ENCODE results near the gene TTC7B.
"Not testable (repeated sequence)": the region's sequence is repeated elsewhere in the genome, so short reads cannot be mapped to it uniquely, and the experiment has no call there.

The TTC7B gene

DNA sequence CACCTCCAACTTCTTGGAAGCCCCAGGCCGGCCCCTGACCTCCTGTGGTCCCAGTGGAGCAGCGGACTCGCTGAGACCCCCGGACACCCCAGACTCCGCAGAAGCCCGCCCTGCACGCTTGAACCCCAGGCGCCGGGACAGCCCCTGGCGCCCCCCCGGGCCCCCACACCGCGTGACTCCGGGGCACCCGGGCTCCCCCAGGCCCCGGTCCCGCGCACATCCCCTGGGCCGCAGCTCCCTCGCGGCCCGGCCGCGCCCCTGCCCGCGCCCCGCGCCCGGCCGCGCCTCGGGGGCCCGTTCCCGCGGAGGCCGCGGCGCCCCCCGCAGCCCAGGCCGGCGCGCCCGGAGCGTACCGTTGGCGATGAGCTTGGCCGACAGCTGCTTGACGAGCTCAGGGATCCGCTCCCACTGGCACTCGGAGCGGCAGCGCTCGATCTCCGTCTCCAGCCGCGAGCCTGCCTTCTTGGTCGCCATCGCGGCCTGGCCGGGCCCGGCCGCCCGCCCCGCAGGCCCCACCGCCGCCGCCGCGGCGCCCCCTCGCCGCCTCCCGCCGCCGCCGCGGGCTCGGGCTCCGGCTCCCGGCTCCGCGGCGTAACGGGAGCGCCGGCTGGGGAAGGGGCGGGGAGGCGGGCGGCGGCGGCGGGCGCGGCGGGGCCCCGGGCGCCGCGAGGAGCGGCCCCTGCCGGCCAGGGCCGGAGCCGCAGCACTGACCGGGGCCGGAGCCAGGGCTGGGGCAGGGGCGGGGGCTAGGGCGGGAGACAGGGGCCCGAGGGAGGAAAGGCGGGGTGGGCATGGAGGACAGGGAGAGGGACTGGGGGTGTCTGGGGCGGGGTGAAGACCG, at the start of gene TTC7B:
Gene TTC7B (minus strand): TSS at position 609 of the 841 bp plus-strand sequence. CDS start 135 bp downstream, at position 474.
- Histone ChIP-seq H3K9me3 (ENCODE audit: control insufficient read depth, low read depth, low read length) (no peaks in the 10 kb centered on the region), H3K27ac (ENCODE audit: low read length) (no peak within 1 kb of the TSS), H3K9ac (ENCODE audit: low read length) (no peak within 1 kb of the TSS), H3K4me1 (ENCODE audit: control insufficient read depth, low read depth, low read length) (peaks cover 7% of the 10 kb centered on the region), H3K36me3 (ENCODE audit: control insufficient read depth, low read depth, low read length) (no peaks in the 10 kb centered on the region), H3K4me3 (ENCODE audit: low read length) (peak within 1 kb of the TSS; percentile 69), H3K27me3 (ENCODE audit: control insufficient read depth, insufficient read depth, low read length) (peaks cover 19% of the 10 kb centered on the region)

GRCh38 chr14:90864741-90865140, 48.5 kb upstream of the TTC7B start:
- H3K36me3 ChIP-seq (ENCODE audit: control insufficient read depth, low read depth, low read length): no peaks in the 10 kb centered on the region
- no peak overlapping the region for H3K9ac ChIP-seq (ENCODE audit: low read length)
- no peaks in the 10 kb centered on the region for H3K27me3 ChIP-seq (ENCODE audit: control insufficient read depth, insufficient read depth, low read length)
- H3K27ac ChIP-seq (ENCODE audit: low read length): no peak overlapping the region
- no peak overlapping the region for H3K4me3 ChIP-seq (ENCODE audit: low read length)
- peaks cover 4% of the 10 kb centered on the region for H3K4me1 ChIP-seq (ENCODE audit: control insufficient read depth, low read depth, low read length)
- H3K9me3 ChIP-seq (ENCODE audit: control insufficient read depth, low read depth, low read length): no peaks in the 10 kb centered on the region

DNA sequence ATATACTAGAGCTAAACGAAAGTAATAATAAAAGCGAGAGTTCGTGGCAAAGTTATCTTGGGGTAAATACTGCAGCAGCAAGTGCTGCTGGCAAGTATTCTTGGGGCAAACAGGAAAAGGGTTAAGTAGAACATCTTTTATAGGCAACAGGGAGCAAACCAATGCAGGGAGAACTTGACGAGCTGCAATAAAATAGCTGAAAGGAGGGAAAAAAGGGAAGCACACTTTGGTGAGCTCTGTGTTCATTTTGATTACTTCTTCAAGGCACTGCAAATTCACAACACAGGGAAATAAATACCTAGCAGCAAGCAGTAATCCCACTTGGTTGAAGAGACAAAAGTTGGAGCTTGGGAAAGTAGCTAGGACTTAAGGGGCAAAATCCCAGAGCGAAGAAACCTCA, 42.3 kb upstream of the TTC7B start:
- Histone ChIP-seq H3K9me3 (ENCODE audit: control insufficient read depth, low read depth, low read length) (no peaks in the 10 kb centered on the region), H3K4me3 (ENCODE audit: low read length) (no peak overlapping the region), H3K27me3 (ENCODE audit: control insufficient read depth, insufficient read depth, low read length) (no peaks in the 10 kb centered on the region), H3K9ac (ENCODE audit: low read length) (no peak overlapping the region), H3K4me1 (ENCODE audit: control insufficient read depth, low read depth, low read length) (no peaks in the 10 kb centered on the region), H3K27ac (ENCODE audit: low read length) (no peak overlapping the region), H3K36me3 (ENCODE audit: control insufficient read depth, low read depth, low read length) (no peaks in the 10 kb centered on the region)

DNA sequence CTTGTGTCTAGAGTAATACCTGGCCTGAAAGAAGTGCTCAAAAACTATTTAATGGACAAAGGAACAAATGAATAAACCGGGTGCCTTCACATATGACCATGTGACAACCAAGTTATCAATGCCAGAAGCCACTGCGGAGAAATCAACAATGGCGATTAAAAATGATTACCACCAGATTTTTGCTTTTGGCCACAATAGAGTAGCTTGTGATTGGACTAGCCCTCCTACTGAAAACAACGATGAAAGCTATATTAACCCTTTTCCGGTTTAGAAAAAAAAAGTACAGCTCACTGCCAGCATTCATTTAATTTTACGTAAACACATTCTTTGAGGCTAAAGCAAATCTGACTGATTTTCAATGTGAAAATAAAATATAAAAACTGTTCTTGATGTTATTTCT, 41.6 kb upstream of the TTC7B start:
- no peaks in the 10 kb centered on the region for H3K36me3 ChIP-seq (ENCODE audit: control insufficient read depth, low read depth, low read length)
- no peaks in the 10 kb centered on the region for H3K9me3 ChIP-seq (ENCODE audit: control insufficient read depth, low read depth, low read length)
- H3K27me3 ChIP-seq (ENCODE audit: control insufficient read depth, insufficient read depth, low read length): no peaks in the 10 kb centered on the region
- no peak overlapping the region for H3K9ac ChIP-seq (ENCODE audit: low read length)
- no peak overlapping the region for H3K27ac ChIP-seq (ENCODE audit: low read length)
- no peaks in the 10 kb centered on the region for H3K4me1 ChIP-seq (ENCODE audit: control insufficient read depth, low read depth, low read length)
- no peak overlapping the region for H3K4me3 ChIP-seq (ENCODE audit: low read length)

DNA sequence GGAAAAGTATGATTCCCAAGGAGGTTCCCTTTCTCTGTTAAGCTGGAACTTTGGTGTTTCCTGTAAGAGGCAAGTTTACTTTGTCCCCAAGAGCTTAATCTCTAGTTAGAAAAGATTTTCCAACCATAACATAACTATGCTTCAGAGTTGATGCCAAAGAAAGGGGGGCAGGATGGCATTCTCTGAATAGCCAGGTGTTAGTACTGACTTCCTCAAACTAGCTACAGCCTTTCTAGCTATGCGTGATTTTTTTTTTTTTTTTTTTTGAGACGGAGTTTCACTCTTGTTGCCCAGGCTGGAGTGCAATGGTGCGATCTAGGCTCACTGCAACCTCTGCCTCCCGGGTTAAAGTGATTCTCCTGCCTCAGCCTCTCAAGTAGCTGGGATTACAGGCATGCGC, 39.9 kb upstream of the TTC7B start:
- H3K4me3 ChIP-seq (ENCODE audit: low read length); H3K4me1 ChIP-seq (ENCODE audit: control insufficient read depth, low read depth, low read length); H3K27me3 ChIP-seq (ENCODE audit: control insufficient read depth, insufficient read depth, low read length); H3K36me3 ChIP-seq (ENCODE audit: control insufficient read depth, low read depth, low read length); H3K9ac ChIP-seq (ENCODE audit: low read length); H3K27ac ChIP-seq (ENCODE audit: low read length); H3K9me3 ChIP-seq (ENCODE audit: control insufficient read depth, low read depth, low read length): not testable (repeated sequence)

- Histone ChIP-seq H3K27me3 (ENCODE audit: control insufficient read depth, insufficient read depth, low read length) (no peaks in the 10 kb centered on the region), H3K36me3 (ENCODE audit: control insufficient read depth, low read depth, low read length) (no peaks in the 10 kb centered on the region), H3K4me1 (ENCODE audit: control insufficient read depth, low read depth, low read length) (peaks cover 6% of the 10 kb centered on the region), H3K9me3 (ENCODE audit: control insufficient read depth, low read depth, low read length) (no peaks in the 10 kb centered on the region), H3K9ac (ENCODE audit: low read length) (no peak overlapping the region), H3K4me3 (ENCODE audit: low read length) (no peak overlapping the region), H3K27ac (ENCODE audit: low read length) (no peak overlapping the region)
Observed at GRCh38 chr14:90853116-90853515, 36.9 kb upstream of the TTC7B start.

- Histone ChIP-seq H3K9me3 (ENCODE audit: control insufficient read depth, low read depth, low read length) (no peaks in the 10 kb centered on the region), H3K36me3 (ENCODE audit: control insufficient read depth, low read depth, low read length) (no peaks in the 10 kb centered on the region), H3K4me3 (ENCODE audit: low read length) (no peak overlapping the region), H3K4me1 (ENCODE audit: control insufficient read depth, low read depth, low read length) (peaks cover 6% of the 10 kb centered on the region), H3K9ac (ENCODE audit: low read length) (no peak overlapping the region), H3K27me3 (ENCODE audit: control insufficient read depth, insufficient read depth, low read length) (no peaks in the 10 kb centered on the region), H3K27ac (ENCODE audit: low read length) (no peak overlapping the region)
Observed at GRCh38 chr14:90851327-90852036, 35.3 kb upstream of the TTC7B start.

GRCh38 chr14:90850487-90850886, 34.3 kb upstream of the TTC7B start:
- no peaks in the 10 kb centered on the region for H3K36me3 ChIP-seq (ENCODE audit: control insufficient read depth, low read depth, low read length)
- no peak overlapping the region for H3K27ac ChIP-seq (ENCODE audit: low read length)
- no peak overlapping the region for H3K9ac ChIP-seq (ENCODE audit: low read length)

DNA sequence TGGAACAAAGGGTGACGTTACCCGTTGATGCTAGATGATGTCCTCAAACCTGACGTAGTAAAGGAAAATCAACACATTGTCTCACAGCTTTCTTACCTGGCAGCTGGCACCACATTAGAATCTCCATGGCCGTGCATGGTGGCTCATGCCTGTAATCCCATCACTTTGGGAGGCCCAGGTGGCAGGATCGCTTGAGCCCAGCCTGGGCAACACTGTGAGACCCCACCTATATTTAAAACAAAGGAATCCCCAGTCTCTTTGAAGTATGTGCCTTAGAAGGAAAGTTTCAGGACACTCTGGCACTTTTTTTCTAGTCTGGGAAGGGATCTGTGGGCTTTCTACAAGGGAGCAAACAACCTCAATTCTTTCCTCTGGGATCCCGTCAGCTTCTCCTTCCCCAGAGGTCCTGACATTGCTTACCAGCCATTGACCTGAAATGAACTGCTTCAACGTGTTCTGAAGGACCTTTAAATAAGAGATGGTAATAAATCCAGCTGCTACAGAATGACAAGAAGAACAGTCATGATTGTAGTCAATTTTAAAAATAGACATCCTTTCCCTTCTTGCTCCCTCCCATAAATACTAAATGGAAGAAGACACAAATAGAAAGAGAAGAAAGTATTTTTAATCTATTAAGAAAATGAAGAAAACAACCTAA, 33.7 kb upstream of the TTC7B start:
- Histone ChIP-seq H3K27me3 (ENCODE audit: control insufficient read depth, insufficient read depth, low read length) (no peaks in the 10 kb centered on the region), H3K36me3 (ENCODE audit: control insufficient read depth, low read depth, low read length) (no peaks in the 10 kb centered on the region), H3K9me3 (ENCODE audit: control insufficient read depth, low read depth, low read length) (no peaks in the 10 kb centered on the region), H3K4me3 (ENCODE audit: low read length) (no peak overlapping the region), H3K27ac (ENCODE audit: low read length) (no peak overlapping the region), H3K9ac (ENCODE audit: low read length) (no peak overlapping the region), H3K4me1 (ENCODE audit: control insufficient read depth, low read depth, low read length) (peaks cover 6% of the 10 kb centered on the region)

More at GRCh38 chr14:90850487-90850886, 34.3 kb upstream of the TTC7B start:
- no peaks in the 10 kb centered on the region for H3K9me3 ChIP-seq (ENCODE audit: control insufficient read depth, low read depth, low read length)
- H3K27me3 ChIP-seq (ENCODE audit: control insufficient read depth, insufficient read depth, low read length): no peaks in the 10 kb centered on the region
- peaks cover 6% of the 10 kb centered on the region for H3K4me1 ChIP-seq (ENCODE audit: control insufficient read depth, low read depth, low read length)
- no peak overlapping the region for H3K4me3 ChIP-seq (ENCODE audit: low read length)

DNA sequence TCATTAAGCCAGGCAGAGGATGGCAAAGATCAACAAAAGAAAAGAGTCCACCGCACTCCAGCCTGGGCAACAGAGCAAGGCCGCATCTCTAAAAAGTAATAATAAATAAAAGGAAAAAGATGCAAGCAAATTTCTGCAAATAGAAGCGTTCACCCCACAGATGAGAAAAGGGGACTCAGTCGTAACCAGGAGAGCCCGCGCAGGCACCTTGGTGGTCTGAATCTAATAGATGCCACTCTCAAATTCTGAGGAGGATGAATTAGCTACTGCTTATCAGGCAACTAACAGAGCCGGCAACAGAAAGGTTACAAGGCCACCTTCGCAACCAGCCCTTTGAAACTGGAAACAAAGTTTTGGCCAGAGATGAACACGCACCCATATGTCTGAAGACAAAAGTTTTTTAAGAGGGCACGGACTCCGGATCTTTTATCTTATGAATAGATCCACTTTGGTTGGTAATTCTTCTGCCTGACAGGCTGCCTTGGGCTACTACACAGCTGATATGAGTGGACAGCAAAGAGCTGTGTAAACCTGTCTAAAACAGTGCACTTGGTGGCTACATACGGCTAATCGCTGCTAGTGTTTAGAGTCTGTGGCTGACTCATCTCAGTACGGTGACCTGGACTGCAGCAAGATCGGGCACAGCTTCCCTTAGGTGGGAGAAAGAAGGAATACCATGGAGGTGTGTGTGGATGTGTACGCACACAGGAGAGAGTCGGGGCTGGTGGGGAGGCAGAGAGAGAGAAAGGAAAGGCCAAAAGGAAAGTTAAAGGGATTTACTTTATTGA, 32.9 kb upstream of the TTC7B start:
- Histone ChIP-seq H3K4me1 (ENCODE audit: control insufficient read depth, low read depth, low read length) (peaks cover 6% of the 10 kb centered on the region), H3K27me3 (ENCODE audit: control insufficient read depth, insufficient read depth, low read length) (no peaks in the 10 kb centered on the region), H3K4me3 (ENCODE audit: low read length) (no peak overlapping the region), H3K27ac (ENCODE audit: low read length) (no peak overlapping the region), H3K9ac (ENCODE audit: low read length) (no peak overlapping the region), H3K36me3 (ENCODE audit: control insufficient read depth, low read depth, low read length) (no peaks in the 10 kb centered on the region), H3K9me3 (ENCODE audit: control insufficient read depth, low read depth, low read length) (no peaks in the 10 kb centered on the region)

DNA sequence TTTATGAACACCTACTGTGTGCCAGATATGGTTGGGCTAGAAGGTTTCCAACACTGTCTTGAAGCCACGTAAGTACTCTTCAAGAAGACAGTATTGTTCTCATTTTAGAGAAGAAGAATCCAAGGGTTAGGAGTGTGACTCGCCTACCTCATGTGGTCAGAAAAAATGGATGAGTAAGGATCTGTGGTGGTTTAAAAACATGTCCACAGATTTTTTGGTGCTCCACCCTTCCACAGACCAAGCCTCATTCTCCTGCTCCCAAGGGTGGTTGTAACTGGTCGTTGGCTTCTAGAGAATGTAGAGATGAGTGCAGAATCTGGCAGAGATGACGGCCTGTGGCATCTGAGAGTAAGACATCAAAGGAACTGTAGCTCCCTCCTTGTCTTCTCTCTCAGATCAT, 30.3 kb upstream of the TTC7B start:
- peaks cover 6% of the 10 kb centered on the region for H3K4me1 ChIP-seq (ENCODE audit: control insufficient read depth, low read depth, low read length)
- H3K36me3 ChIP-seq (ENCODE audit: control insufficient read depth, low read depth, low read length): no peaks in the 10 kb centered on the region
- H3K9ac ChIP-seq (ENCODE audit: low read length): no peak overlapping the region
- H3K9me3 ChIP-seq (ENCODE audit: control insufficient read depth, low read depth, low read length): no peaks in the 10 kb centered on the region
- H3K27ac ChIP-seq (ENCODE audit: low read length): no peak overlapping the region
- no peak overlapping the region for H3K4me3 ChIP-seq (ENCODE audit: low read length)
- no peaks in the 10 kb centered on the region for H3K27me3 ChIP-seq (ENCODE audit: control insufficient read depth, insufficient read depth, low read length)
